ENCODE results near the gene LRRN2.

DNA sequence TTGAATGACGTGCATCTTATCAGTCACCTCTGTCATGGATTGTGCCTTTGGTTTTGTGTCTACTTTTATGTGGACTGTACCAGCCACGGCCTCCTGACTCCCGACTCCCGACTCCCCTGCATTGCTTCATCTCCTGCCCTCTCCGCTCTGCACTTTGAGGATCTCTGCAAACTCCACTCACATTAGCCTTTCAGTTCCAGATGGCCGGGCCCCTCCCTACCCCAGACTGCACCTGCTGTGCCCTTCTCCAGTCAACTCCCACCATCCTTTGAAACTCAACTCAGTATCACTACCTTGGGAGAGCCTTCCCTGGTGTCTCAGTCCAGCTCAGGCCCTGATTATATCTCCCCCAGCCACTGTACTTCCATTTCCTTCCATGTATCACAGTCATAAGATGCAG is 97.9 kb downstream of the LRRN2 start:
- TF ChIP-seq, protein P1, sequence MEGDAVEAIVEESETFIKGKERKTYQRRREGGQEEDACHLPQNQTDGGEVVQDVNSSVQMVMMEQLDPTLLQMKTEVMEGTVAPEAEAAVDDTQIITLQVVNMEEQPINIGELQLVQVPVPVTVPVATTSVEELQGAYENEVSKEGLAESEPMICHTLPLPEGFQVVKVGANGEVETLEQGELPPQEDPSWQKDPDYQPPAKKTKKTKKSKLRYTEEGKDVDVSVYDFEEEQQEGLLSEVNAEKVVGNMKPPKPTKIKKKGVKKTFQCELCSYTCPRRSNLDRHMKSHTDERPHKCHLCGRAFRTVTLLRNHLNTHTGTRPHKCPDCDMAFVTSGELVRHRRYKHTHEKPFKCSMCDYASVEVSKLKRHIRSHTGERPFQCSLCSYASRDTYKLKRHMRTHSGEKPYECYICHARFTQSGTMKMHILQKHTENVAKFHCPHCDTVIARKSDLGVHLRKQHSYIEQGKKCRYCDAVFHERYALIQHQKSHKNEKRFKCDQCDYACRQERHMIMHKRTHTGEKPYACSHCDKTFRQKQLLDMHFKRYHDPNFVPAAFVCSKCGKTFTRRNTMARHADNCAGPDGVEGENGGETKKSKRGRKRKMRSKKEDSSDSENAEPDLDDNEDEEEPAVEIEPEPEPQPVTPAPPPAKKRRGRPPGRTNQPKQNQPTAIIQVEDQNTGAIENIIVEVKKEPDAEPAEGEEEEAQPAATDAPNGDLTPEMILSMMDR (IDR thresholded peaks at IDR 0.05) = no peak
- no peak for TF ChIP-seq POLR2A (IDR thresholded peaks at IDR 0.05)
